NB4 (cell line): ENCODE data around the gene ALMS1.

Experiments
- MYC ChIP-seq: IDR thresholded peaks from 2 replicates; pipeline ENCODE4 v1.6.1; 2011; ENCODE audit warnings: low read depth, low read length
- POLR2A ChIP-seq: IDR thresholded peaks from 2 replicates; pipeline ENCODE4 v1.6.1; 2011; ENCODE audit warnings: mild to moderate bottlenecking; ENCODE audit not compliant: insufficient read length; ENCODE audit errors: extremely low read depth
- TF ChIP-seq, protein P1 (sequence below): IDR thresholded peaks from one replicate; pipeline ENCODE4 v1.5.1; 2012; ENCODE audit warnings: low read depth, low read length
- TF ChIP-seq, protein P2 (sequence below): IDR thresholded peaks from 2 replicates; pipeline ENCODE4 v1.6.1; 2011; ENCODE audit warnings: low read depth, low read length

DNA sequence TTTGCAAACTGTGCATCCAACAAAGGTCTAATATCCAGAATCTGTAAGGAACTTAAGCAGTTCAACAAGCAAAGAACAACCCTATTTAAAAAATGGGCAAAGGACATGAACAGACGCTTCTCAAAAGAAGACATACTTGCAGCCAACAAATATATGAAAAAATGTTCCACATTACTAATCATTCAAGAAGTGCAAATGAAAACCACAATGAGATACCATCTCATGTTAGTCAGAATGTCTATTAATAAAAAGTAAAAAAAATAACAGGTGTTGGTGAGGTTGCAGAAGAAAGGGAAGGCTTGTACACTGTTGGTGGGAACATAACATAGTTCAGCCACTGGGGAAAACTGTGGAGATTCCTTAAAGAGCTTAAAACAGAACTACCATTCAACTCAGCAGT, 130.4 kb downstream of the ALMS1 start:
- TF ChIP-seq POLR2A (no peak), MYC (no peak)
- TF ChIP-seq, protein P1, sequence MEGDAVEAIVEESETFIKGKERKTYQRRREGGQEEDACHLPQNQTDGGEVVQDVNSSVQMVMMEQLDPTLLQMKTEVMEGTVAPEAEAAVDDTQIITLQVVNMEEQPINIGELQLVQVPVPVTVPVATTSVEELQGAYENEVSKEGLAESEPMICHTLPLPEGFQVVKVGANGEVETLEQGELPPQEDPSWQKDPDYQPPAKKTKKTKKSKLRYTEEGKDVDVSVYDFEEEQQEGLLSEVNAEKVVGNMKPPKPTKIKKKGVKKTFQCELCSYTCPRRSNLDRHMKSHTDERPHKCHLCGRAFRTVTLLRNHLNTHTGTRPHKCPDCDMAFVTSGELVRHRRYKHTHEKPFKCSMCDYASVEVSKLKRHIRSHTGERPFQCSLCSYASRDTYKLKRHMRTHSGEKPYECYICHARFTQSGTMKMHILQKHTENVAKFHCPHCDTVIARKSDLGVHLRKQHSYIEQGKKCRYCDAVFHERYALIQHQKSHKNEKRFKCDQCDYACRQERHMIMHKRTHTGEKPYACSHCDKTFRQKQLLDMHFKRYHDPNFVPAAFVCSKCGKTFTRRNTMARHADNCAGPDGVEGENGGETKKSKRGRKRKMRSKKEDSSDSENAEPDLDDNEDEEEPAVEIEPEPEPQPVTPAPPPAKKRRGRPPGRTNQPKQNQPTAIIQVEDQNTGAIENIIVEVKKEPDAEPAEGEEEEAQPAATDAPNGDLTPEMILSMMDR: no peak
- TF ChIP-seq, protein P2, sequence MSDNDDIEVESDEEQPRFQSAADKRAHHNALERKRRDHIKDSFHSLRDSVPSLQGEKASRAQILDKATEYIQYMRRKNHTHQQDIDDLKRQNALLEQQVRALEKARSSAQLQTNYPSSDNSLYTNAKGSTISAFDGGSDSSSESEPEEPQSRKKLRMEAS: no peak
